GM23338 (cell line): Measurements from ENCODE around the gene MRTFA. TPM values are rescaled to one million over a fixed set of nuclear protein-coding genes. Genes with fewer than 3 reads are reported as not detected.

Experiments
- ATAC-seq: fragments of 200-7000 bp; cut with Tn5 transposase; 3 replicates; pipeline ENCODE4 v1.9.1; 2020
- DNase-seq: peaks from one replicate; pipeline ENCODE4 v3.0.0-alpha.2; 2015; ENCODE audit warnings: low spot score
- H2AFZ ChIP-seq: fragments of 200-600 bp; sonication (generic); 2 replicates; pipeline ENCODE4 v1.8.0; 2016; ENCODE audit warnings: antibody characterized with exemption, mild to moderate bottlenecking, moderate library complexity
- H3F3A ChIP-seq: fragments of 200-600 bp; sonication (generic); replicated peaks from 2 replicates; pipeline ENCODE4 v1.8.0; 2017; ENCODE audit warnings: antibody characterized with exemption, mixed run types, low read depth
- H3K27ac ChIP-seq: fragments of 200-600 bp; sonication (generic); 2 replicates; pipeline ENCODE4 v1.6.1; 2016; ENCODE audit warnings: low read depth
- H3K27me3 ChIP-seq: fragments of 200-600 bp; sonication (generic); 2 replicates; pipeline ENCODE4 v1.8.0; 2016; ENCODE audit warnings: mild to moderate bottlenecking, mixed run types, moderate library complexity; ENCODE audit not compliant: insufficient read depth
- H3K36me3 ChIP-seq: fragments of 200-600 bp; sonication (generic); 2 replicates; pipeline ENCODE4 v1.8.0; 2016; ENCODE audit warnings: mild to moderate bottlenecking; ENCODE audit not compliant: insufficient read depth
- H3K4me1 ChIP-seq: fragments of 200-600 bp; sonication (generic); 2 replicates; pipeline ENCODE4 v1.8.0; 2016; ENCODE audit warnings: mild to moderate bottlenecking, moderate library complexity; ENCODE audit not compliant: insufficient read depth
- H3K4me2 ChIP-seq: fragments of 200-600 bp; sonication (generic); 2 replicates; pipeline ENCODE4 v1.7.1; 2017; ENCODE audit warnings: mixed run types
- H3K4me3 ChIP-seq: fragments of 200-600 bp; sonication (generic); 2 replicates; pipeline ENCODE4 v1.6.1; 2016; ENCODE audit warnings: mixed run types
- H3K79me2 ChIP-seq: fragments of 200-600 bp; sonication (generic); replicated peaks from 2 replicates; pipeline ENCODE4 v1.8.0; 2017; ENCODE audit warnings: mild to moderate bottlenecking; ENCODE audit not compliant: insufficient read depth
- H3K9me2 ChIP-seq: fragments of 200-600 bp; sonication (generic); 2 replicates; pipeline ENCODE4 v1.8.0; 2017; ENCODE audit not compliant: insufficient read depth
- H4K20me1 ChIP-seq: fragments of 200-600 bp; sonication (generic); replicated peaks from 2 replicates; pipeline ENCODE4 v1.8.0; 2017; ENCODE audit warnings: mild to moderate bottlenecking; ENCODE audit not compliant: insufficient read depth
- H3K27ac Mint-ChIP-seq: 2 replicates; pipeline ENCODE4 v1.8.0; 2020; ENCODE audit warnings: inconsistent platforms, mild to moderate bottlenecking, moderate library complexity, mixed read lengths
- H3K27me3 Mint-ChIP-seq: 3 replicates; pipeline ENCODE4 v1.8.0; 2022; ENCODE audit warnings: low read depth, mild to moderate bottlenecking, moderate library complexity, mixed read lengths, inconsistent platforms; ENCODE audit not compliant: insufficient read depth, poor library complexity
- H3K36me3 Mint-ChIP-seq: 3 replicates; pipeline ENCODE4 v1.8.0; 2021; ENCODE audit warnings: low read depth, mild to moderate bottlenecking, inconsistent platforms, moderate library complexity, mixed read lengths
- H3K4me1 Mint-ChIP-seq: 3 replicates; pipeline ENCODE4 v1.8.0; 2020; ENCODE audit warnings: mild to moderate bottlenecking, inconsistent platforms, mixed read lengths
- H3K4me3 Mint-ChIP-seq: 3 replicates; pipeline ENCODE4 v1.8.0; 2021; ENCODE audit warnings: moderate library complexity, mild to moderate bottlenecking, inconsistent platforms, mixed read lengths
- H3K9me3 Mint-ChIP-seq: 3 replicates; pipeline ENCODE4 v1.8.0; 2020; ENCODE audit warnings: moderate library complexity, mild to moderate bottlenecking, inconsistent platforms, mixed read lengths
- CREB1 ChIP-seq: fragments of 250-450 bp; sonication (Bioruptor Pico); IDR thresholded peaks from 2 replicates; pipeline ENCODE4 v1.5.0; 2020; ENCODE audit warnings: low read depth, mild to moderate bottlenecking, moderate library complexity
- CTCF ChIP-seq, 2 experiments: fragments of 200-600 bp in 1 of 2; sonication (generic) in 1 of 2; conservative IDR thresholded peaks; 2 replicates each; pipeline versions ENCODE4 v1.5.1 to v1.6.1; 2016 to 2017; ENCODE audit warnings: antibody characterized with exemption in 2 of 2, low read depth in 2 of 2, mild to moderate bottlenecking in 2 of 2, moderate library complexity in 1 of 2
- ETS1 ChIP-seq: IDR thresholded peaks from 2 replicates; pipeline ENCODE4 v1.6.1; 2016; ENCODE audit warnings: antibody characterized with exemption
- EZH2 ChIP-seq: fragments of 200-600 bp; sonication (generic); IDR thresholded peaks from one replicate; pipeline ENCODE4 v1.8.0; 2017; ENCODE audit warnings: antibody characterized with exemption, mild to moderate bottlenecking, low read depth; ENCODE audit not compliant: unreplicated experiment
- EZH2phosphoT487 ChIP-seq: fragments of 200-600 bp; sonication (generic); IDR thresholded peaks from one replicate; pipeline ENCODE4 v1.8.1; 2018; ENCODE audit warnings: antibody characterized with exemption; ENCODE audit not compliant: unreplicated experiment
- JUNB ChIP-seq: IDR thresholded peaks from one replicate; pipeline ENCODE4 v1.6.1; 2016; ENCODE audit warnings: antibody characterized with exemption; ENCODE audit not compliant: unreplicated experiment
- NANOG ChIP-seq: IDR thresholded peaks from 2 replicates; pipeline ENCODE4 v1.6.1; 2016; ENCODE audit warnings: antibody characterized with exemption, borderline replicate concordance
- POLR2AphosphoS5 ChIP-seq: IDR thresholded peaks from 2 replicates; pipeline ENCODE4 v1.6.1; 2016; ENCODE audit warnings: antibody characterized with exemption, low read depth
- REST ChIP-seq: IDR thresholded peaks from one replicate; pipeline ENCODE4 v1.6.1; 2018; ENCODE audit warnings: antibody characterized with exemption; ENCODE audit not compliant: unreplicated experiment
- STAT1 ChIP-seq: IDR thresholded peaks from one replicate; pipeline ENCODE4 v1.6.1; 2016; ENCODE audit warnings: antibody characterized with exemption; ENCODE audit not compliant: unreplicated experiment
- ZNF114 ChIP-seq: fragments of 250-450 bp; sonication (Bioruptor Pico); IDR thresholded peaks from 2 replicates; pipeline ENCODE4 v1.5.0; 2020; ENCODE audit warnings: mild to moderate bottlenecking, moderate library complexity
- ZNF331 ChIP-seq: fragments of 250-450 bp; sonication (Bioruptor Pico); IDR thresholded peaks from 2 replicates; pipeline ENCODE4 v1.5.0; 2020; ENCODE audit warnings: low read depth, mild to moderate bottlenecking, moderate library complexity
- polyA plus RNA-seq: library from polyadenylated mRNA; unstranded; fragments of >200 nt; fragmentation: Nextera tagmentation; extraction: Ambion mirVana; gene quantifications from 2 replicates; pipeline ENCODE4 v1.2.1, GENCODE V29; 2016
- total RNA-seq: library from RNA; depleted of rRNA; stranded (reverse); fragments of >200 nt; shearing (Covaris generic); gene quantifications from 2 replicates; pipeline ENCODE4 v1.2.3, GENCODE V29; 2014
- TF ChIP-seq, protein P1 (sequence below): fragments of 250-450 bp; sonication (Bioruptor Pico); IDR thresholded peaks from 2 replicates; pipeline ENCODE4 v1.5.0; 2020; ENCODE audit warnings: mild to moderate bottlenecking, moderate library complexity

Gene MRTFA
- total and polyA plus RNA-seq, 2 experiments from 2014 or later = 18.1 to 92.4 TPM

DNA sequence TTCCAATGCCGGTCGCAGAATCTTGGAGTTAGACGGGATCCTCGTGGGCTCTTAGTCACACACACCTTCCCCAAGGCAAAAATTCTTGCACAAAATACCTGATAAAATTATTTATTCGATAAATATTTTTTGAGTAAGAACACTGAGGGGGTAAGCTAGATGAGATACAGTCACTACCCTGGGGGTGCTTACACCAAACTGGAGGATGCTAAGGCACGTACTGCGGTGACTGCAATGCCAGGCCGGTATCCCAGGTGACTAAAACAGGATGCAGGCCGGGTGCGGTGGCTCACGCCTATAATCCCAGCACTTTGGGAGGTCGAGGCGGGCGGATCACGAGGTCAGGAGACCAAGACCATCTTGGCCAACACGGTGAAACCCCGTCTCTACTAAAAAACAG is 1.7 kb upstream of the MRTFA start:
- Histone ChIP-seq H3K27me3 (peaks cover 3% of the 10 kb centered on the region; the same call in 1 of the 2 replicates), H3K4me1 (peaks cover 8% of the 10 kb centered on the region; the same call in 1 of the 2 replicates), H3K36me3 (no peaks in the 10 kb centered on the region), H3K4me3 (peak overlapping the region; percentile 83), H4K20me1 (peaks cover 22% of the 10 kb centered on the region), H3K4me2 (peak overlapping the region; percentile 98), H3F3A (no peaks in the 10 kb centered on the region), H3K27ac (no peak overlapping the region), H2AFZ (peak overlapping the region; percentile 98; the same call in 1 of the 2 replicates), H3K9me2 (no peaks in the 10 kb centered on the region), H3K79me2 (peaks cover 27% of the 10 kb centered on the region)
- no peak overlapping the region for H3K27ac Mint-ChIP-seq
- ATAC-seq (no peak), DNase-seq (no peak)
- H3K36me3 Mint-ChIP-seq = no peaks in the 10 kb centered on the region
- no peaks in the 10 kb centered on the region for H3K9me3 Mint-ChIP-seq
- H3K4me3 Mint-ChIP-seq = peak overlapping the region; percentile 92
- peaks cover 18% of the 10 kb centered on the region for H3K27me3 Mint-ChIP-seq
- peaks cover 14% of the 10 kb centered on the region for H3K4me1 Mint-ChIP-seq
- TF ChIP-seq ETS1 = no peak
- TF ChIP-seq, protein P1, sequence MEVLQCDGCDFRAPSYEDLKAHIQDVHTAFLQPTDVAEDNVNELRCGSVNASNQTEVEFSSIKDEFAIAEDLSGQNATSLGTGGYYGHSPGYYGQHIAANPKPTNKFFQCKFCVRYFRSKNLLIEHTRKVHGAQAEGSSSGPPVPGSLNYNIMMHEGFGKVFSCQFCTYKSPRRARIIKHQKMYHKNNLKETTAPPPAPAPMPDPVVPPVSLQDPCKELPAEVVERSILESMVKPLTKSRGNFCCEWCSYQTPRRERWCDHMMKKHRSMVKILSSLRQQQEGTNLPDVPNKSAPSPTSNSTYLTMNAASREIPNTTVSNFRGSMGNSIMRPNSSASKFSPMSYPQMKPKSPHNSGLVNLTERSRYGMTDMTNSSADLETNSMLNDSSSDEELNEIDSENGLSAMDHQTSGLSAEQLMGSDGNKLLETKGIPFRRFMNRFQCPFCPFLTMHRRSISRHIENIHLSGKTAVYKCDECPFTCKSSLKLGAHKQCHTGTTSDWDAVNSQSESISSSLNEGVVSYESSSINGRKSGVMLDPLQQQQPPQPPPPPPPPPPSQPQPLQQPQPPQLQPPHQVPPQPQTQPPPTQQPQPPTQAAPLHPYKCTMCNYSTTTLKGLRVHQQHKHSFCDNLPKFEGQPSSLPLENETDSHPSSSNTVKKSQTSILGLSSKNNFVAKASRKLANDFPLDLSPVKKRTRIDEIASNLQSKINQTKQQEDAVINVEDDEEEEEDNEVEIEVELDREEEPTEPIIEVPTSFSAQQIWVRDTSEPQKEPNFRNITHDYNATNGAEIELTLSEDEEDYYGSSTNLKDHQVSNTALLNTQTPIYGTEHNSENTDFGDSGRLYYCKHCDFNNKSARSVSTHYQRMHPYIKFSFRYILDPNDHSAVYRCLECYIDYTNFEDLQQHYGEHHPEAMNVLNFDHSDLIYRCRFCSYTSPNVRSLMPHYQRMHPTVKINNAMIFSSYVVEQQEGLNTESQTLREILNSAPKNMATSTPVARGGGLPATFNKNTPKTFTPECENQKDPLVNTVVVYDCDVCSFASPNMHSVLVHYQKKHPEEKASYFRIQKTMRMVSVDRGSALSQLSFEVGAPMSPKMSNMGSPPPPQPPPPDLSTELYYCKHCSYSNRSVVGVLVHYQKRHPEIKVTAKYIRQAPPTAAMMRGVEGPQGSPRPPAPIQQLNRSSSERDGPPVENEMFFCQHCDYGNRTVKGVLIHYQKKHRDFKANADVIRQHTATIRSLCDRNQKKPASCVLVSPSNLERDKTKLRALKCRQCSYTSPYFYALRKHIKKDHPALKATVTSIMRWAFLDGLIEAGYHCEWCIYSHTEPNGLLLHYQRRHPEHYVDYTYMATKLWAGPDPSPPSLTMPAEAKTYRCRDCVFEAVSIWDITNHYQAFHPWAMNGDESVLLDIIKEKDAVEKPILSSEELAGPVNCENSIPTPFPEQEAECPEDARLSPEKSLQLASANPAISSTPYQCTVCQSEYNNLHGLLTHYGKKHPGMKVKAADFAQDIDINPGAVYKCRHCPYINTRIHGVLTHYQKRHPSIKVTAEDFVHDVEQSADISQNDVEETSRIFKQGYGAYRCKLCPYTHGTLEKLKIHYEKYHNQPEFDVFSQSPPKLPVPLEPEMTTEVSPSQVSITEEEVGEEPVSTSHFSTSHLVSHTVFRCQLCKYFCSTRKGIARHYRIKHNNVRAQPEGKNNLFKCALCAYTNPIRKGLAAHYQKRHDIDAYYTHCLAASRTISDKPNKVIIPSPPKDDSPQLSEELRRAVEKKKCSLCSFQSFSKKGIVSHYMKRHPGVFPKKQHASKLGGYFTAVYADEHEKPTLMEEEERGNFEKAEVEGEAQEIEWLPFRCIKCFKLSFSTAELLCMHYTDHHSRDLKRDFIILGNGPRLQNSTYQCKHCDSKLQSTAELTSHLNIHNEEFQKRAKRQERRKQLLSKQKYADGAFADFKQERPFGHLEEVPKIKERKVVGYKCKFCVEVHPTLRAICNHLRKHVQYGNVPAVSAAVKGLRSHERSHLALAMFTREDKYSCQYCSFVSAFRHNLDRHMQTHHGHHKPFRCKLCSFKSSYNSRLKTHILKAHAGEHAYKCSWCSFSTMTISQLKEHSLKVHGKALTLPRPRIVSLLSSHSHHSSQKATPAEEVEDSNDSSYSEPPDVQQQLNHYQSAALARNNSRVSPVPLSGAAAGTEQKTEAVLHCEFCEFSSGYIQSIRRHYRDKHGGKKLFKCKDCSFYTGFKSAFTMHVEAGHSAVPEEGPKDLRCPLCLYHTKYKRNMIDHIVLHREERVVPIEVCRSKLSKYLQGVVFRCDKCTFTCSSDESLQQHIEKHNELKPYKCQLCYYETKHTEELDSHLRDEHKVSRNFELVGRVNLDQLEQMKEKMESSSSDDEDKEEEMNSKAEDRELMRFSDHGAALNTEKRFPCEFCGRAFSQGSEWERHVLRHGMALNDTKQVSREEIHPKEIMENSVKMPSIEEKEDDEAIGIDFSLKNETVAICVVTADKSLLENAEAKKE (CRISPR knock-in tag) = no peak
- no peak for TF ChIP-seq STAT1
- TF ChIP-seq JUNB = no peak
- no peak for TF ChIP-seq EZH2
- TF ChIP-seq CTCF (conservative IDR thresholded peaks at IDR 0.05; ENCODE audit: low read depth in 2 of 2) = no peak
- TF ChIP-seq POLR2AphosphoS5 = no peak
- no peak for TF ChIP-seq ZNF331 (CRISPR knock-in tag)
- TF ChIP-seq REST = no peak
- TF ChIP-seq NANOG = no peak
- TF ChIP-seq ZNF114 = no peak
- TF ChIP-seq CREB1 (CRISPR knock-in tag) = no peak
- TF ChIP-seq EZH2phosphoT487 = no peak
